ENCODE data around the gene PPP1R9A.

PPP1R9A gene

DNA sequence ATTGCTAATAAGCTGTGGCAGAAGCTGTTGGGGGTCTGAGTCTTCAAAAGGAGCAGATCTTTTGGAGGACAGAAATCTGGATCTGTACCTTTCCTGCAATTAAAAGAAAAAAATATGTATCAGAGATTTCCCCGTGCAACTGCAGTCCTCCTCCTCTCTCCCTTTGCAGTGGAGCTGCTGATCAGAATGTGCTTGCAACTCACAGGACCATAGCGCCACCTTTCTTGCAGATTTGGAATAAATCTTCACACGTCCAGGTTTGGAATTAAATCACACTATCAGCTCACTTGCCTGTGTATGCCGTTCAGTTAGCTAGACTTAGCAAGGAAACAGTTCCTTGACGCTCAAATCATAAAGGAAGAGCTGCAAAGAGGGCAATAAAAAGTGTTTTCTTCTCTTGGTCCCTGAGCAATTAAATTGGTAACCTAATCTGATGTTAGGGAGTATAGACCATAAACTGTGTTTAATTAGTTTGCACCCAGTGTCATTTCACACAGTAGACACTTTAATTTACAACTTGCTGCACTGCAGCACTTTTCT is 339.5 kb downstream of the PPP1R9A start:
- no peak for TF ChIP-seq EZH2phosphoT487 (conservative IDR thresholded peaks at IDR 0.05; ENCODE audit: low read length)
- TF ChIP-seq, protein P1, sequence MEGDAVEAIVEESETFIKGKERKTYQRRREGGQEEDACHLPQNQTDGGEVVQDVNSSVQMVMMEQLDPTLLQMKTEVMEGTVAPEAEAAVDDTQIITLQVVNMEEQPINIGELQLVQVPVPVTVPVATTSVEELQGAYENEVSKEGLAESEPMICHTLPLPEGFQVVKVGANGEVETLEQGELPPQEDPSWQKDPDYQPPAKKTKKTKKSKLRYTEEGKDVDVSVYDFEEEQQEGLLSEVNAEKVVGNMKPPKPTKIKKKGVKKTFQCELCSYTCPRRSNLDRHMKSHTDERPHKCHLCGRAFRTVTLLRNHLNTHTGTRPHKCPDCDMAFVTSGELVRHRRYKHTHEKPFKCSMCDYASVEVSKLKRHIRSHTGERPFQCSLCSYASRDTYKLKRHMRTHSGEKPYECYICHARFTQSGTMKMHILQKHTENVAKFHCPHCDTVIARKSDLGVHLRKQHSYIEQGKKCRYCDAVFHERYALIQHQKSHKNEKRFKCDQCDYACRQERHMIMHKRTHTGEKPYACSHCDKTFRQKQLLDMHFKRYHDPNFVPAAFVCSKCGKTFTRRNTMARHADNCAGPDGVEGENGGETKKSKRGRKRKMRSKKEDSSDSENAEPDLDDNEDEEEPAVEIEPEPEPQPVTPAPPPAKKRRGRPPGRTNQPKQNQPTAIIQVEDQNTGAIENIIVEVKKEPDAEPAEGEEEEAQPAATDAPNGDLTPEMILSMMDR (IDR thresholded peaks at IDR 0.05; ENCODE audit: insufficient read depth, low read length, poor library complexity, severe bottlenecking) = peak; percentile 21
- no peak overlapping the region for H3K27ac ChIP-seq (ENCODE audit: low read depth, low read length)
- H3K4me2 ChIP-seq (ENCODE audit: low read depth, low read length, poor library complexity, severe bottlenecking) = no peak overlapping the region

DNA sequence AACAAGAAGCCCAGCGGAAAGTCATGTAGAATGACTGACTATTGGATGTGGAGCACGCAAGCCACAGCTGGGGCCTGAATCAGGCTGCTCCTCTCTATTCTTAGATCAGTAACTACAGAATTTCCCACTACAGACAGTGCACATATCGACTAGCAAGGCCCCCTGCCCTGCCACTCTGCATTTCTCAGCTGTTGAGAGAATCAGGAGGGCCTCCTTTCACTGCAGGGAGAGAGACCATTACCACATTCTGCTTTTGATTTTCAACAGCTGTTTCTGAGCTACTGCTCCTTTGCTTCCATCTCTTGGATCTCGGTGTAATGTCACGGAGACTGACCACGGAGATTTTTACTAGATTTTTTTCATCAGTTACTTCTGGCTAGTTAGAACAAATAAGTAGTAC is 343.2 kb downstream of the PPP1R9A start:
- Histone ChIP-seq H3K9me3 (ENCODE audit: insufficient read depth, low read length) (no peaks in the 10 kb centered on the region), H3K9ac (ENCODE audit: low read length) (no peak overlapping the region), H3K79me2 (ENCODE audit: insufficient read depth, low read length) (no peaks in the 10 kb centered on the region), H2AFZ (ENCODE audit: low read depth, low read length, severe bottlenecking) (no peak overlapping the region), H3K4me3 (ENCODE audit: insufficient read depth, low read length, poor library complexity, severe bottlenecking) (no peak overlapping the region), H3K27ac (ENCODE audit: low read depth, low read length) (no peak overlapping the region), H3K36me3 (ENCODE audit: low read length) (no peaks in the 10 kb centered on the region), H3K4me2 (ENCODE audit: low read depth, low read length, poor library complexity, severe bottlenecking) (no peak overlapping the region), H4K20me1 (ENCODE audit: low read depth, low read length) (no peaks in the 10 kb centered on the region), H3K9me2 (replicated peaks; ENCODE audit: insufficient read depth, low read length) (no peaks in the 10 kb centered on the region), H3K27me3 (ENCODE audit: low read length) (0 out of 2 replicates have a peak, but pooled peaks cover 2% of the 10 kb centered on the region), H3F3A (ENCODE audit: insufficient read depth) (no peaks in the 10 kb centered on the region)
- TF ChIP-seq EZH2phosphoT487 (conservative IDR thresholded peaks at IDR 0.05; ENCODE audit: low read length) = no peak
- TF ChIP-seq, protein P1 (IDR thresholded peaks at IDR 0.05; ENCODE audit: insufficient read depth, low read length, poor library complexity, severe bottlenecking) = no peak

More for the DNA sequence above, 339.5 kb downstream of the PPP1R9A start:
- H3K36me3 ChIP-seq (ENCODE audit: low read length) = no peaks in the 10 kb centered on the region
- no peak overlapping the region for H3K4me3 ChIP-seq (ENCODE audit: insufficient read depth, low read length, poor library complexity, severe bottlenecking)
- no peaks in the 10 kb centered on the region for H4K20me1 ChIP-seq (ENCODE audit: low read depth, low read length)
- no peaks in the 10 kb centered on the region for H3K9me3 ChIP-seq (ENCODE audit: insufficient read depth, low read length)
- H3K79me2 ChIP-seq (ENCODE audit: insufficient read depth, low read length) = no peaks in the 10 kb centered on the region
- H2AFZ ChIP-seq (ENCODE audit: low read depth, low read length, severe bottlenecking) = no peak overlapping the region
- H3K9ac ChIP-seq (ENCODE audit: low read length) = no peak overlapping the region
- no peaks in the 10 kb centered on the region for H3F3A ChIP-seq (ENCODE audit: insufficient read depth)
- no peaks in the 10 kb centered on the region for H3K9me2 ChIP-seq (replicated peaks; ENCODE audit: insufficient read depth, low read length)
- no peaks in the 10 kb centered on the region for H3K27me3 ChIP-seq (ENCODE audit: low read length)

DNA sequence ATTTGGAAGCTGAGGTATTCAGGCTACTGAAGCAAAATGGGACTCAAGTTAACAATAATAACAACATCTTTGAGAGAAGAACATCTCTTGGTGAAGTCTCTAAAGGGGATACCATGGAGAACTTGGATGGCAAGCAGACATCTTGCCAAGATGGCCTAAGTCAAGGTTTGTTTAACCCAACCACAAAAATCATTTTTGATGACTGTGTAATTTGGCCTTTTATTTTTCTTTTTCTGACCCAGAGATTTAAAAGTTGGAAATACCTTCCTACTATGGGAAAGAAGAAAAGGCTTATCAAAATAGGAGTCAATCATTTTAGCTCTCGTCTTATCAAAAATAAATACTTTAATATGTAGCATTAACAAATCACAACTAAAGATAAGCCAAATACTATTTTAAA is 344.6 kb downstream of the PPP1R9A start:
- H3K27me3 ChIP-seq (ENCODE audit: low read length) = 0 out of 2 replicates have a peak, but pooled peaks cover 2% of the 10 kb centered on the region
- H3F3A ChIP-seq (ENCODE audit: insufficient read depth) = no peaks in the 10 kb centered on the region
- H3K4me2 ChIP-seq (ENCODE audit: low read depth, low read length, poor library complexity, severe bottlenecking) = no peak overlapping the region
- no peaks in the 10 kb centered on the region for H3K9me2 ChIP-seq (replicated peaks; ENCODE audit: insufficient read depth, low read length)
- H2AFZ ChIP-seq (ENCODE audit: low read depth, low read length, severe bottlenecking) = no peak overlapping the region
- no peaks in the 10 kb centered on the region for H3K9me3 ChIP-seq (ENCODE audit: insufficient read depth, low read length)
- H3K36me3 ChIP-seq (ENCODE audit: low read length) = no peaks in the 10 kb centered on the region
- no peak overlapping the region for H3K27ac ChIP-seq (ENCODE audit: low read depth, low read length)
- TF ChIP-seq EZH2phosphoT487 (conservative IDR thresholded peaks at IDR 0.05; ENCODE audit: low read length) = no peak
- no peak overlapping the region for H3K4me3 ChIP-seq (ENCODE audit: insufficient read depth, low read length, poor library complexity, severe bottlenecking)
- H4K20me1 ChIP-seq (ENCODE audit: low read depth, low read length) = no peaks in the 10 kb centered on the region
- H3K9ac ChIP-seq (ENCODE audit: low read length) = no peak overlapping the region
- no peaks in the 10 kb centered on the region for H3K79me2 ChIP-seq (ENCODE audit: insufficient read depth, low read length)

DNA sequence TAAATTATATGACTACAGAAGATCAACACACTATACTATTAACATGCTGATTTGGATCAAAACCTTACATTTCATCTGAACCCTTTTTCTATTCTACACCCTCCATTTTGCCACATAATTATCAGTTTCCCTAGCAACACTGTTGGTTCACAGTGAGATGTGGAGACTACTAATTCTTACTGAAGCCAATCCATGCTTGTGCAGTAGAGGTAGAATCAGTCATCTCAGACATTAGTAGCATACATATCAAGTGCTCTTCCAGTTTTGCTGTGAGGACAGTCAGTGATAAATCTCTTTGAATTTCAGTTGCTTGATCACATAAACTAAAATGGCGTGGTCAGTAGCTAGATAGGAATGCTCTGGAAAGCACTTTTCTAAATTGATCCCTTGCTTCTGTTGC is 346.6 kb downstream of the PPP1R9A start:
- Histone ChIP-seq H3K4me2 (ENCODE audit: low read depth, low read length, poor library complexity, severe bottlenecking) (no peak overlapping the region), H2AFZ (ENCODE audit: low read depth, low read length, severe bottlenecking) (no peak overlapping the region), H3F3A (ENCODE audit: insufficient read depth) (no peaks in the 10 kb centered on the region), H3K27ac (ENCODE audit: low read depth, low read length) (no peak overlapping the region), H3K4me3 (ENCODE audit: insufficient read depth, low read length, poor library complexity, severe bottlenecking) (no peak overlapping the region), H3K27me3 (ENCODE audit: low read length) (0 out of 2 replicates have a peak, but pooled peaks cover 2% of the 10 kb centered on the region), H3K36me3 (ENCODE audit: low read length) (no peaks in the 10 kb centered on the region), H3K9me3 (ENCODE audit: insufficient read depth, low read length) (no peaks in the 10 kb centered on the region), H3K79me2 (ENCODE audit: insufficient read depth, low read length) (no peaks in the 10 kb centered on the region), H4K20me1 (ENCODE audit: low read depth, low read length) (no peaks in the 10 kb centered on the region), H3K9ac (ENCODE audit: low read length) (no peak overlapping the region), H3K9me2 (replicated peaks; ENCODE audit: insufficient read depth, low read length) (no peaks in the 10 kb centered on the region)
- TF ChIP-seq, protein P1 (IDR thresholded peaks at IDR 0.05; ENCODE audit: insufficient read depth, low read length, poor library complexity, severe bottlenecking) = no peak
- no peak for TF ChIP-seq EZH2phosphoT487 (conservative IDR thresholded peaks at IDR 0.05; ENCODE audit: low read length)

Measured in SU-DHL-6 (cell line).